SIG-M5 (cell line): Measurements from ENCODE around the gene LMO3.
"Not testable (repeated sequence)": the region's sequence is repeated elsewhere in the genome, so short reads cannot be mapped to it uniquely, and the experiment has no call there.

Experiments used
- DNase-seq: peaks from one replicate; lab custom pipeline; 2025; lab: John Stamatoyannopoulos, UW

Gene LMO3

DNA sequence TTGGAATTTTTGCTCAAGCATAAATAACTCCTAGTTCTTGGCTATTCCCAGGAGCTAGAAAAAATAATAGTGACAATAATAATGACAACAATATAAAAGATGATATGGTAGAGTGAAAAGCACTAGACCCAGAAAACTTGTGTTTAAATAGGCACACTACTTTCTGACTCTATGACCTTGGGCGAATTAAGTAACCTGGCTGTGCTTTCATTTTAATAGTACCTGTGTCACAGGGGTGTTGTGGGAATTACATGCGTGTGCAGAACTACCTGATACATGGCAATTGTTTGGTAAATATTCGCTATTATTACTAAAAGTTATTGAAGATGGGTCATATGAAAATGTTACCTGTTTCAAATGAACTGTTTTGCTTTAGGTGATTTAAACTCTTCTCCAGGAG, 60.1 kb downstream of the LMO3 start:
- no peak for DNase-seq

DNA sequence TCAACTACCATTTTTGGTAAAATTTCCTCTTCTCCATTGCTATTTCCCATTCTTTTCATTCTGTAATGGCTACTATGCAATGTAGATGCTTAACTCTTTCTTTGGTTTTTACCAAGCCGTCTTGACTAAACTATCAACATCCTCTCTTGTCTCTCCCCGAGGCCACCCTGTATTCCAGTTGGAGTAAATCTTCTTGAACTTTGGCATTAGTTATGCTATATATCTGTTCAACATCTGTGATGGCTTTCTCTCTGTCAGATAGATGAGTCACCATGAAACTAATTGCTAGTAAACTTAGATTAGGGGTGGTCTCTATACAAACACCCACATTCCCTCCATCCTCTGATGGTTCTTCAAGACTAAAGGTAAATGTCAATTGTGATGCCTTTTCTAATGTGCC, 63.4 kb downstream of the LMO3 start:
- no peak for DNase-seq

DNA sequence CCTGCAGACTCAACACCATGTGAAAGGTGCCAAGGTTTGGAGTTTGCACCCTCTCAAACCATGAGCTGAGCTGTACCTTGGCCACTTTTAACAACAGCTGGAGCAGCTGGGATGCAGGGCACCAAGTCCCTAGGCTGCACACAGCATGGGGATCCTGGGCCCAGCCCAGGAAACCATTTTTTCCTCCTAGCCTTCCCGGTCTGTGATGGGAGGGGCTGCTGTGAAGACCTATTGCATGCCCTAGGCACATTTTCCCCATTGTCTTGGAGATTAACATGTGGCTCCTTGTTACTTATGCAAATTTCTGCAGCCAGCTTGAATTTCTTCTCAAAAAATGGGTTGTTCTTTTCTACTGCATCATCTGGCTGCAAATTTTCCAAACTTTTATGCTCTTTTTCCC, 68.3 kb downstream of the LMO3 start:
- not testable (repeated sequence) for DNase-seq

DNA sequence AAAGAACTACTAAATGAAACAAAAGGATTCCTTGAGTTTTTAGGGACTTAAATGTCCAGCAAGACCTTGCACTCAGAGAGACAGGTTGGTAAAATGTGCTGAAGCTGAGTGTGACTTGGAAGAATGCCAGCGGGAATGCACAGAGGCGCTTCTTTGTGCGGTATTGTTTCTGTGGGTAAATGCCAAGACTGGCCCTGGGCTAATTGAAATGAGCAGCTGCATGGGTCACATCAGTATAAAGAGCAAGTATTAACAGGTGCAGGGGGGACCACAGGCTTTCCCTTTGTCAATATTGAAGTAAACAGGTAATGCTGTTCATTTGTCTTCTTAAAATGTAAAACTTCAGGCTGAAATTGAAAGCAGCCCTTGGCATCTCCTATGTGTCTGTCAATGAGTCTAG, 74.3 kb downstream of the LMO3 start:
- DNase-seq = no peak

DNA sequence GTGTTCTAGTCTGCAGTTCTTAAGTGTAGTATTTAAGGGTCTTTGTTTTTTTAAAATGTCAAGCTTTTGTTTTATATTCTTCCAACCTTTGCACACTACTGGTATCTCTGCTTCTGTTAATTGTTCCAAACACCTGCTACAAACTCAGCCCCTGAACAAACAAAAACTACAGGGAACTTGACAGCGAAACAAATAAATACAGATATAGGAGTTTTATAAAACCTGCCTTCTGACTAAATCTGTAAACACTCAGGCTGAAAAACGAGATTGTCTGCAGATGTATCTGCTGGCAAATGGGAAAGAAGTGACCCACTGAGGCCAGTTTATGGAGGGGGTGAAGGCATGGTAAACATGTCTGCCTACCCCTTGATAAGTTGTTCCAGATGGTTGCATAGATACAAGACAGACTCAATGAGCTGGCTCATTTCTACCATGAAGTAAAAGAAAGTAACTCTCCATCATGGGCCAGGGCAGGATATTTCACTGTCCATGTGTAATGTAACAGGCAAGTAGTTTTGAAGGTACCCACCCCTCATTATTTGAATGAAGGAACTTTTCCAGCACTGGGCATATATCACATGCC, 75.6 kb downstream of the LMO3 start:
- DNase-seq = no peak

DNA sequence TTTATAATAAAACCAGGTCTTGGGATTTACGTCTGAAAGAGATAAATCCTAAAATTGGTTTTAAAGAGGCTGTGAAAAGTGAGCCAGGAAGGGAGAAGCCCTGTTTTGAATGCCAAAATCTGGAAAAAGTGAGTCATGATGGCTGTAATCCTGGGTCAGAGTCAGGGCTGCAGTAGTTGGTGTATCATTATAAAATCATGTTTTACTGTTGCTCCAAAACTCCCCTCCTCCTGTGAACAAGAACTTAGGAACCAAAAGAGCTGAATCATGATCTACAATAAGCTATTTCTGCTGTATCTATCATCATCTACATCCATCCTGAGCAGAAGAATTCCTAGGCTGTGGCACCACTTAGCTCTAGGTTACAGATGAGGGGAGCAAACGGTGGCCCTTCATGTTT, 79.3 kb downstream of the LMO3 start:
- DNase-seq = no peak

DNA sequence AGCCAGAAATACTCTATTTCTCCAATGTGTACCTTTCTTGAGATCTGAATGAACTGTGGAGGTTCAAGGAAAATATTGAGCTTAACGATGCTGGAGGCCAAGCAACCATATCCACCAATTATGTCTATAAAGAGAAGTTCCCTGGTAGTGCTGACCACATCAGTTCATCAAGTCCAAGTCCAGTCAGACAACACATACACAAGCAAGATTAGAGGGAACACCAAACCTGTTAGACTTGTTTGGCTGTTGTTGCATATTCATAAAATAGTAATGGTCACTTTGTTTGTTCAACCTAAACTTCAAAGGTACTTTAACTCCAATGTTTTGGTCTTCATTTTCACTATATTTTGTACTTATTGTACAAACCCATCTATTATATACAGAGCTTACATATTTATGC, 81.6 kb downstream of the LMO3 start:
- DNase-seq = no peak

DNA sequence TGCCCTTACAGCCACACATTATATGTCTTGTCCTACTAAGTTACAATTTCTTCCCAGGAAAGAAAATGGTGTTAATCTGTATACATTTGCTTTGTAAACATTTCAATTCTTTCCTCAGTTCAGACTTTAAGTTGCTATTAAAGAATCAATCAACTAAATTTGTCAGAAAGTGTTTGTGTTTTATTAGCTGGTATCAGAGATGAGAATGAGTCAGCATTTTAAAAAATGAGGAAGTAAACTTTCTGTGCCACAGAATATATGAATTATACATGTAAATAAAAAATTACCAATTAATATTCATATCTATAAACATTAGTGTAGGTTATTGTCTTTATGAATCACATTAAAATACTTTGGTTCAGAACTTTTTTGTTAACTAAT, 82.0 kb downstream of the LMO3 start:
- DNase-seq = no peak

DNA sequence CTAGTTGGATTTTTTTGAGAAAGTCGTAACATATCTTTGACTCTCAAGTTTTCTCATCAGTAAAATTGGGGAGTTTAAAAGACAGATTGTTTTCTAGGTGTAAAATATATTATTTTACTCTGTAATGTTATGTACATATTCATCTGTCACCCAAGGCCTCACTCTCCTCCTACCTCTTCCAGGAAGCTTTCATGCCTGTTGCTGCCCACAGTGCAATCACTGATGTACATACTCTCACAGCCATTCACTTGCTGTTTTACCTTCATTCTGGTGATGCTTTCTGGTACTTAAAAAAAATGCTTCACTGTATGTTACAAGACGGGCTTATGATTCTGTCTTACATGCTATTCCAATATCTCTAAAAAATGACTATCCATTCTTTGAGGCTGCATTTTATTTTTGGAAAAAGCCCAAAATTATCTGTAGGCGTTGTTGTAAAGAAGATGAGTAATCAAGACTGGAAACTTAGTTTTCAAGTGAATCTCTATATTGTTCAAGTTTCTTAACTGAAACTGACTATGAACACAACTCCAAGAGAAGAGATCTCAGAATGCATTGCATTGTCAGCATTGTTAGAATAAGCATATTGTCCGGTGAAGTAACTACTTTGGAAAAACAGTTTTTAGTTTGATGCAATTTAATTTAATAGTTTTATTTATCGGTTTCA, 82.5 kb downstream of the LMO3 start:
- DNase-seq = no peak

DNA sequence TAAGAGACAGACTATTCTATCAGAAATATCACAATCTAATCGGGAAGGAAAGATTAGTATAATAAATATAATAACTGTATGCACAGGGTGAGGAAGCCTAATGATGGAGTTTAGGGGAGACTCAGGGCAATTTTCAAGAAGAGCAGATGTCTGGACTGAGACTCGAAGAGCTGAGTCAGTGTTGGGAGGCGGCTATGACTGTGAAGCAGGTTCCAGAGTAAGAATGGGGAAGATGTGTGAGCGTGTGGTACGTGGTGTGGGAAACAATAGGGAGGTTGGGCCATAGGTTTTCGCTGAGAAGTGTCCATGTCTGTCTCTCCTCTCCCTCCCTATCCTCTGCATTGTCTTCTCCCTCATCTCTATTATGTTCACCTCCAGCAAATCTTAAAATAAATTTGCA, 85.6 kb downstream of the LMO3 start:
- DNase-seq = no peak

DNA sequence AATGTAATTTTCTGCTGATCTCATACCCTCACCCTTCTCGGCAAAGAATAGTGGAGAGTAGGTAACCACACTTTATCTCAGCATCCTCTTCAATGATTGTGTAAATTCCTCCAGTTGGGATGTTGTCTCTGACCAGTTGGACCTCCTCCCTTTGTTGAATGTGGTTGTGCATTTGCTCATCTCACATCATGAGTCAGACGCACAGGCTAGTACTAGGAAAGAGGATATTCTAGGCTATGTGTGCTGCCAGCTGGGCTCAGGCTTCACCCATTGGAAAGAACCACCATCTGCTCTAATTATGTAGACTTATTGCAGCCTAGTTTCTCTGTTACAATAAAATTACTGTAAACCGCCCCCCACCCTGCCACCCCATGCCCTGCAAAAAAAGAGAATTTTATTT, 90.3 kb downstream of the LMO3 start:
- no peak for DNase-seq

DNA sequence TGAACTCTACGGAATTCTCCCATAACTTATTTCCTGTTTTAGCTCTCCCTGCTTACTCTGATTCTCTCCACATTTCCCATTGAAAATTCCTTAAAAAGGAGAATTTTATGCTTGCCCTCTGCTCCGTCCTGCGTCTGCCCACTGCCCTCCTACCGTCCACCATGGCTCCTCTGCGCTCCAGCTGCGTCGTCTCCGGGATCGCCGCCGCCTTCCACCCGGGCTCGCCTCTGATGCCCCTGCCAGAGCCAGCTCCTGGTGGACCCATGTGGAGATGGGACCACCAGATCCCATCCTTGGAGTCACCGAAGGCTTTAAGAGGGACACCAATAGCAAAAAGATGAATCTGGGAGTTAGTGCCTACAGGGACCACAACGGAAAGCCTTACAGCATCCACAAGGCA, 92.7 kb downstream of the LMO3 start:
- no peak for DNase-seq

DNA sequence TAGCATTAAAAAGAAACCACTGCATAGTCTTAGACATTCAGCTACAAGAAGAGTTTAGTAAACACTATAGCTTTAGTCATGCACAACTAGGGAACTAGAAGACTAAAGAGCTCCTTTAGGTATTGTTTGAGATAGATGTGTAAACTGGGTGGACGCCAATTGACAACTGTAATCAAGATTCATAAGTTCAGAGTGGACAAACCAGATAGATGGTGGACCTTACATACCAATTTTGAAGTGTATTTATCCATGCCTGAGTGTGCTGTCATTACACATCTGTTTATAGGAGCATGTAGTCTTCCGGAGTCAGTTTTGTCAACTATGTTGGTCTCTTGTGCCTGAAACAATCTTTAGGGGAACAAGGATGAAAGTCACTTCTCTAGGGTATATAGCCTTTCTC, 96.6 kb downstream of the LMO3 start:
- no peak for DNase-seq

DNA sequence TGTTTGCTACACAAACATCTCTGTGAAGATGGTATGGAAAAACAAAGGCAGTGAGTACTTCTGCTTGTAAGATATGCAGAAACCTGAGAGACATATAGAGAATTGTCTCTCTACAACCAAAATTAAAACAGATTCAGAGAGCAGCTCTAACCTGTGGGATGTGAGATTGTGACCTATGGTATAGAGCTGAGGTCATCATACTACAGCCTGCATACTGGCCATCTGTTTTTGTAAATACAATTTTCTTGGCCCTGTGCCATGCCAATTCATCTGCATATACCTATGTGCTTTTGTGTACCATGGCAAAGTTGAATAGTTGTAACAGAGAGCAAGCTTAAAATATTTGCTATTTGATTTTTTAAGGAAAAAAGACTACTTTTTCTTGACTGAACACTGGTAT, 99.6 kb downstream of the LMO3 start:
- DNase-seq = no peak

DNA sequence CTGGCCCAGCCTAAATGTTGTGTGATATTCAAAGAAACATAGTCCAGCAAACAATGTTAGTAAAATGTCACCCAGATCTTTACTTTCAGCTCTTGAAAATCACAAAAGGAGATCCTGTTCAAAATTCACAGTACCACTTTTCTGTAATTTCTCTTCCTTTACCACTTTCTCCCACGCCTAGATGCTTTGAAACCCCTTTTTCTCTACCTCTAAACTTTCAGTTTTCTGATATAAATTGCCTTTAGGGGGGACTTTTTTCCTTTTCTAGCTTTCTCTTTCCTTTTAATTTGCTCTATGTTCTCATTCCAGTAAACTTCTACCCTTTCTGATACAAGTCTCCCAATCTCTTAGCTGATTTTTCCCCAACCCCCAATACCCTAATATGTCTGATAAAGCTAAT, 101.8 kb downstream of the LMO3 start:
- no peak for DNase-seq

DNA sequence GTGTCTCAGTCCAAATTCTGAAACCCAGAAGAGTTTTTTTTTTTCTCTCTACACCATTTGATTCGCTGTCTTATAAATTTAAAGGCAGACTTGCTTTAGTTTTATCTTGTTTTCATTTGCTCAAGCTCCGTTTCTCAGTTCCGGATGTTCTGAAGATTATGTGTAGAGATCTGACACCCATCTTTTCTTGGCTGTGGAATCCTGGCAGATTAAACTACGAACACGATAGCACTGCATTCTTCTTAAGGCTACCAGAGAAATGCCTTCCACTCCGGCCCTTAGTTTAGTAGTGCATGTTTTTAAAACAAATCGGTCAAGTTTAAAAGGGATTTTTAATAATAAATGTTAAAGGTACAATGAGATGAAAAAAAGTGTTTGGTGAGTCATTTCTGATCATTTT, 106.4 kb downstream of the LMO3 start:
- DNase-seq = no peak
